Urinary bladder (tissue), 4 donors: Measurements from ENCODE around the gene SOX3. TPM values are rescaled to one million over a fixed set of nuclear protein-coding genes. Genes with fewer than 3 reads are reported as not detected.

Experiments
- DNase-seq: peaks from one replicate; pipeline ENCODE4 v3.0.0-alpha.2; 2015; ENCODE audit errors: extremely low spot score
- H3K27ac ChIP-seq: one replicate; pipeline ENCODE4 v1.5.1; 2013; ENCODE audit warnings: low read depth, mild to moderate bottlenecking, moderate library complexity
- H3K36me3 ChIP-seq: one replicate; pipeline ENCODE4 v1.6.1; 2013; ENCODE audit warnings: mild to moderate bottlenecking, moderate library complexity; ENCODE audit not compliant: insufficient read depth
- H3K4me1 ChIP-seq: one replicate; pipeline ENCODE4 v1.6.1; 2013; ENCODE audit warnings: mild to moderate bottlenecking, moderate library complexity; ENCODE audit not compliant: insufficient read depth
- H3K4me3 ChIP-seq: one replicate; pipeline ENCODE4 v1.5.1; 2013; ENCODE audit warnings: low read depth, low read length
- WGBS: extraction: QIAGEN DNeasy Blood & Tissue Kit; methylation state at CpG from one replicate; pipeline ENCODE4 v1.1.7; 2013; 5-methylcytosine and 5-hydroxymethylcytosine counted together
- polyA plus RNA-seq: library from polyadenylated mRNA; stranded (reverse); fragments of 200-250 nt; gene quantifications from one replicate; pipeline ENCODE4 v1.2.3, GENCODE V29; 2013
- total RNA-seq: library from RNA; depleted of rRNA; stranded (reverse); fragments of >200 nt; gene quantifications from one replicate; pipeline ENCODE4 v1.2.3, GENCODE V29; 2014
- donor health status: healthy with polysubstance abuse.
- donor health status: healthy.

SOX3 gene
- total and polyA plus RNA-seq, 2 donors, result not detected

DNA sequence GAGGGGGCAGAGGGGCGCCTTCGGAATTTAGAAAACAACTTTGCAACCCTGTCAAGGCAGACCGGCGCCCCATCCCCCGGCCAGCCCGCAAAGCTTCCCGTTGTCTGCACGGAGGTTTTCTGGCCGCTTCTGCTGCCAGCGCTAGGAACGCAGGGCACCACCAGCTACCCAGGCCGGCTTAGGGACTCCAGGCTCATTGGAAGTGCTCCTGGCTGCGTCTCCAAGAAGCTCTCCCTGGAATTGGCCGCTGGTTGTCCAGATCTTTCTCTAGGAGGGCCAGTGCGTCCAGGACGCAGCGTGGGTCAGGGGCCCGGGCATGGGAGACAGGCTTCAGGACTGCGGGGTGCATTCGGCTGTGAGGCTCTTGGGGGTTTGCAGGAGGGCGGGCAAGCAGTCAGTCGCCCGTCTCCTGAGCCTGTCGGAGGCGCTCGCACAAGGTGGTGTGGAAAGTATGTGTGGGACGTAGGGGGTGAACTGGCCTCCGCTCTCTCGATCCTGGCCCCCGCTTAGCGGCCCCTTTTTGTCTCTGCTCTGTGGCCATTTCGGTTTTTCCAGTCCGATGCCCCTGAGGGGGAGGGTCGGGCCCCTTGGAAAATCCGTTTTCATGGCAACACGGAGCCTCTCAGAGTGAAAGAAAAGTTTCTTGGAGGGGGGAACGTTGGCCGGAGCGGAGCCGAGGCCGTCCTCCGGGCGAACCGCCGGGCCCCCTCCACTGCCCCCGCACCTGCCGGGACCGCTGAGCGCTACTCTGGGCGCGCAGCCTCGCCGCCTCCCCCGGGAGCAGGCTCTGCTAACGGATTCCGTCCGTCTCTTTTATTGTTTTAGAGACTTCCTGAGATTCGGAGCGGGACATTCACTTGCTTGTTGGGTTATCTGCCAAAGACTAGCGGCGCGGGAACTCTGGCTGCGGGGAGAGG is 810 bp upstream of the SOX3 start:
- H3K36me3 ChIP-seq, result no peaks in the 10 kb centered on the region
- WGBS, result 2% methylated on average over 63 of the region's 63 CpGs
- no peak overlapping the region for H3K4me3 ChIP-seq
- DNase-seq, result no peak
- no peak overlapping the region for H3K27ac ChIP-seq
- peaks cover 1% of the 10 kb centered on the region for H3K4me1 ChIP-seq

DNA sequence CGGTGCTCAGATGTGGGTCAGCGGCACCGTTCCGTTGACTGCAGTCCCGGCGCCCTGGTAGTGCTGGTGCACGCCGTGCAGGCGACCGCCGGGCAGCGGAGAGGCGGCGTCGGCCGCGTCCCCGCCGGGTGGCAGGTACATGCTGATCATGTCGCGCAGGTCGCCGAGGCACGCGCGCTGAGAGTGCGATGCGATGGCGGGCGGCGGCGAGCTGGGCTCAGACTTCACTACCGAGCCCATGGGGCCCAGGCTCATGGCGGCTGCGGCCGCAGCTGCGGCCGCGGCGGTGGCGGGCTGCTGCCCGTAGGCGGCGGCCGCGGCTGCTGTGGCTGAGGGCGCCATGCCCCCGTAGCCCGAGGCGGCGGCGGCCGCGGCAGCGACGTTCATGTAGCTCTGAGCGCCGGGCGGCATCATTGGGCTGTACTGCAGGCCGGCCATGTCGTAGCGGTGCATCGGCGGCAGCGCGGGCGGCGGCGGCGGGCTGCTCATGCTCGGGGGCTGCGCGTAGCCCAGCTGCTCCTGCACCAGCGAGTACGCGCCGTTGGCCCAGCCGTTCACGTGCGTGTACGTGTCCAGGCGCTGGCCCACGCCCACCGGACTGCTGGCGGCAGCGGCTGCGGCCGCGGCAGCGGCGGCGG is 1.0 kb downstream of the SOX3 start:
- DNase-seq, result no peak
- H3K4me3 ChIP-seq, result peak overlapping the region; percentile 31
- no peaks in the 10 kb centered on the region for H3K36me3 ChIP-seq
- H3K4me1 ChIP-seq, result peaks cover 1% of the 10 kb centered on the region
- WGBS, result 1% methylated on average over 91 of the region's 92 CpGs
- no peak overlapping the region for H3K27ac ChIP-seq

DNA sequence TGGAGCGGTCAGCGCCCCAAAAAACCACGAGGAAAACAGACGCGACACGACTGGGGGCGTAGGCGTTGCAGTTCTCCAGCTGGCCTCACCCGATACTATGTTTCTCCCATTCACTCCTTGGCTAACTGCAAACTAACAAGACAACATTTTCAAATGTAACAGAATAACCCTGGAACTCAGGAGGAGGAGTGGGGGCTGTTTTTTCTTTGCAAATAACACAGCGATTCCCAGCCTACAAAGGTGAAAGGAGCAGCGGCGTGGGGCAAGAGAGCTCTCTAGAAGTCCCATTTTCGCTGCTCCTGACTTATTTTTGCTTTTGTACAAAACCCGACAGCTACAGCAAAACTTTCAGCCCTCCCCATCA is 1.6 kb downstream of the SOX3 start:
- no peak overlapping the region for H3K27ac ChIP-seq
- H3K4me1 ChIP-seq, result peaks cover 1% of the 10 kb centered on the region
- DNase-seq, result no peak
- WGBS, result 4% methylated on average over 14 of the region's 14 CpGs
- H3K4me3 ChIP-seq, result no peak overlapping the region
- no peaks in the 10 kb centered on the region for H3K36me3 ChIP-seq

DNA sequence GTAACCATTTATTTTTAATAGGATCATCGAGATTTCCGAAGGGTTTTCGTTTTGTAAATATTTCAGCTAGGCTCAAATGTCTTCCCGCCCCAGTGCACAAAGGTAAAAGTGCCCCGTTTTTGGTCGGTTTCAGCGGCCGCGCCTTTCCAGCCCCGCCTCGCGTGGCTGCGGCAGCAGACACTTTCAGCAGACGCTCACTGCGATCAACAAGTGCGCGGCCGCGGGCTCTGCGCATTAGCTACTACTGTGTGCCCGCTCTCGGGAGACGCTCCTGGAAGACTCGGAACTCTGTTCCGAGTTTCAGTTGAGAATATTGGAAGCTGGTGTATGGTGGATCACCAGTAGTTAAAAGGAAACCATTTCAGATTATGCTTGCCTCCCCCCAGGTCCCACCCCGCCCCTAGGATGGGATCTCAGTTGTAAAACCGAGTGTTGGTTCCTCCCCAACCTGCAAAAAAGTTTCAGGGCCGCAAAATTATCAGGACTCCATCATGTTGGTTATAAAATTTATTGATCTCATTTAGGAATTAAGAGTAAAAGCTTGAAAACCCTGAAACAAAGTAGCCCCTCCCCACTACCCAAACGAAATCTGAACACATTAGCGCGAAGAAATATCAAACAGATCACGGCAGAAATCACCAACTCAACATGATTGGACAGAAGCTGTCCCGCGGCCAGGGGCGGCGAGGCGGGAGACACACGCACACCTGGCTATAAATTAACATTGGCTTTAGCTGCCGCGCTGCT is 2.2 kb downstream of the SOX3 start:
- no peak overlapping the region for H3K4me3 ChIP-seq
- no peaks in the 10 kb centered on the region for H3K36me3 ChIP-seq
- WGBS, result 2% methylated on average over 40 of the region's 40 CpGs
- H3K27ac ChIP-seq, result no peak overlapping the region
- peaks cover 1% of the 10 kb centered on the region for H3K4me1 ChIP-seq
- DNase-seq, result no peak

DNA sequence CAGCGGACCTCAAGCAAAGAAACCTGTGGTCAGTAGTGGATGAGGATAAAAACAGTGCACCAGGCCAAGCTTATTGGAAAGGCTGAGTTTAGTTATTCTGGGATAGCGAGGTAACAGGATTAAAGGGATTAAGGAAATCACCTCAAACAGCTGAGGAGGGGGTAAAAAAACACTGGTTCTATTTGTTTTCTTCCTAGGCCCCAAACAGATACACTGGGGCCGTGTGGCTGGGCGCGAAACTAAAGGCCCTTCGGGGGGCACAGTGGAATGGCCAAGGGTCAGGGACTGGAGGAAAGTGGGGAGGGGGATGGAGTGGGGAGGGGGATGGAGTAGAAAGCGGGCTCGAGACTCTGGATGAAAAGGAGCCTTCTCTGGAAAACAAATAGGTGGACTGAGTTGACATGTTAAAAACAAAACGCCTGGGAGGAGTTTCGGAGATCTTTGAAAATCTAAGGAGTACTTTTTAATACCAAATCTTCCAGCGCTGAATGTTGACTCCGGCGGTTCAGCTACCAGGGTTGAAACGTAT is 2.9 kb downstream of the SOX3 start:
- Histone ChIP-seq H3K4me3 (no peak overlapping the region), H3K36me3 (no peaks in the 10 kb centered on the region), H3K4me1 (peaks cover 1% of the 10 kb centered on the region), H3K27ac (no peak overlapping the region)
- DNase-seq, result no peak
- WGBS, result 10% methylated on average over 14 of the region's 14 CpGs

DNA sequence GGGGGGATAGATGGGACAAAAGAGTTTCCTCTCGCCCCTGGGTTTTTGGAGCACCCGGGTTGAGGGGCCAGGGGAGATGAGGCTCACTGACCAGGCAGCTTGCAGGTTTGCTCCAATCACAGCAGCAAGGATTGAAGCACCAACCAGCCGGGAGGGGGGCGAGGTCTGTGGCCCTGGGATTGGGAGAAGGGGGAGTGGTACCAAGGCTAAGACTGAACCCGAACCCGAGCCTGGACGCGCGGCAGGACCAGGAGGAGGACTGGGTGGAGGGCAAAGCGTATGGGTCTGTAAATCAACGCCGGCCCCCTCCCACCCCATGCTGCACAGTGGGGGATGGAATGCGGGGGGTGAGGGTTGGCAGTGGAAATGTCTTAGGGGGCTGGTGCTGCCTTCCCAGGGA is 3.5 kb downstream of the SOX3 start:
- DNase-seq, result no peak
- Histone ChIP-seq H3K4me1 (peaks cover 1% of the 10 kb centered on the region), H3K4me3 (no peak overlapping the region), H3K36me3 (no peaks in the 10 kb centered on the region), H3K27ac (no peak overlapping the region)
- WGBS, result 3% methylated on average over 13 of the region's 13 CpGs

DNA sequence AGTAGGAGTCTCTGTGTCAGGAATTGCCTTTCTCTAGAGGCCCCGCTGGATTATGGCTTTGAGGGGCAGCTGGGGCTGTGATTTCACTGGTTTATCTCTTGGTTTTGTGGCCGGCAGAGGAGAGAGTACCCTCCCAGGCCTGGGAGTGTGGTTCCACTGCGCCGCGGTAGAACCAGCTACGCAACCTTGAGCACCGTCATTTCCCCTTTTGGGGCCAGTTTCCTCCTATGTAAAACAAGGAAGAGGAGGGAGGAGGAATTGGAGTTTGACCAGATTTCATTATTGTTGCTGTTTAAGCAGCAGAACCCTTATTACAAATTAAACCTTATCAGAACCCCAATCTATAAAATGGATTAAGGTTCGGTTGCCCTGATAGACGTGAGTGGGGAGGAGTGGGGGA is 4.4 kb downstream of the SOX3 start:
- 4% methylated on average over 9 of the region's 9 CpGs for WGBS

DNA sequence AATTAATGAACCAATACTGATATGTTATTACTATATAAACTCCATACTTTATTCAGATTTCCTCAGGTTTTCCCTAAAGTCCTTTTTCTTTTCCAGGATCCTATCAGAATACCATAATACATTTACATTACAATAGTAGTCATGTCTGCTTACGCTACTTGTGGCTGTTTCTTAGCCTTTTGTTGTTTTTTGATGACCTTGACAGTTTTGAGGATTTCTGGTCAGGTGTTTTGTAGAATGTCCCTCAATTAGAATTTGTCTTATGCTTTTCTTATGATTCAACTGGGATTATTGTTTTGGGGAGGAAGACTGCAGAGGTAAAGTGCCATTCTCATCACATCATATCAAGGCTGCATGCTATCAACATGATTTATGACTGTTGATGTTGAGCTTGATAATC is 9.1 kb downstream of the SOX3 start:
- Histone ChIP-seq H3K4me1 (no peaks in the 10 kb centered on the region), H3K27ac (no peak overlapping the region), H3K36me3 (no peaks in the 10 kb centered on the region), H3K4me3 (no peak overlapping the region)
- WGBS, result 87% methylated on average over 1 of the region's 1 CpG
- DNase-seq, result no peak

More for the DNA sequence above, 4.4 kb downstream of the SOX3 start:
- Histone ChIP-seq H3K4me3 (no peak overlapping the region), H3K27ac (no peak overlapping the region), H3K4me1 (peaks cover 1% of the 10 kb centered on the region), H3K36me3 (no peaks in the 10 kb centered on the region)
- DNase-seq, result no peak

DNA sequence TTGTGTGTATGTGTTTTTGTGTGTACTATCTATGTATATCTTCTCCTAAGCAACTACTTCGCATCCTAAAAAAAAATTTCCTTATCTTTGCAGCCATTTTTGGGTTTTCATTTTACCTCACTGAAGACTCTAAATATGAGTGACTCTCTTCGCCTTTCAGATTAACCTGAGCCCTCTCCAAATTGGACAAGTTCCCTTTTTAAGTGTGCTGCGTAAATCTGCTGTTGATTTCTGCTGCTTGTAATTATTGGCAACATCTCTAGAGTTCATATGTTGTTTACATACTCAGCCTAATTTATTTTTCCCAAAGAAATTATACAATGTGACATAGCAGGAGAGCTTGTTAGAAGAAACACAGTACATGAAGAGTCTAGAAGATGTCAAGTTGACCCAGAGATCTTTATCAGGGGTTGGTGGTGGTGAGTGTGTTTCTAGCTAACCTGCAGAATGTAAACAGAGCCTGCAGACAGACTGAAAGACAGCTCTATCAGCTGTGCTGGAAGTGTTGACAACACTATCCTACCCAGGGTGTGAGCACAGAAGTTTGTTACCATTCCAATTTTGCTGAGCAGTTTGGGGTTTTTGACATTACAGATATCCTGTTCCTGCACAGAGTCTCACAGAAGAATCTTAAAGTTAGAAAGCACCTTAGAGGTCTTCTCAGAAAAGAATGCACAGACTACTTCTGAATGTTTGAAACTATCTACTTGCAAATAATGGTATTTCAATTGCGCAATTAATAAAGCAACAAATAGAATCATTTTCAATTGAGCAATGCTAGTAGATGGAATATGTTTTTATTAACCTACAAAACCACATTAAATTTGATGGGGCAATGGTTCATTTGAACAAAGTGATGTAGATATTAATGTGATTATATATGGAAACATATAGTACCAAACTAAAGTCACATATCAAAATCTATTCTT is 12.5 kb downstream of the SOX3 start:
- no peak overlapping the region for H3K27ac ChIP-seq
- no peaks in the 10 kb centered on the region for H3K36me3 ChIP-seq
- WGBS, result 79% methylated on average over 4 of the region's 4 CpGs
- no peak for DNase-seq
- no peaks in the 10 kb centered on the region for H3K4me1 ChIP-seq
- H3K4me3 ChIP-seq, result no peak overlapping the region

DNA sequence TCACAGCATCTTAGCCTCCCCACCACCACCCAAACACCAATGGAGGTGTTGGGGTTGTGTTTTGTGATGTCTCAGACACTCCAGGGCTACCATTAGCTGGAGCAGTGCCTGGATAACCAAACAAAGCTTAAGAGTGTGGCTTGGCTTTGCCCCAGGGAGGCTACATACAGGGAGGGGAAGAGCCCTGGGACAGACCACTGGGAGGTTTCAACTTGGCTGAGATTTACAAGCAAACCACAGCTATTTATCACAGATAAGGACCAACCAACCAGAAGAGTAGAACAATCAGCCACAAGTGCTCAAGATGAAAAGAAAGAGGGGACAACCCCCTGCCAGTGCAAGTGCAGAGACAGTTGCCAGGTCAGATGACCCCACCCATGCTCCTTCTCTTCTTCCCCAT is 24.1 kb downstream of the SOX3 start:
- Histone ChIP-seq H3K4me1 (no peaks in the 10 kb centered on the region), H3K27ac (no peak overlapping the region), H3K36me3 (no peaks in the 10 kb centered on the region), H3K4me3 (no peak overlapping the region)
- no peak for DNase-seq

DNA sequence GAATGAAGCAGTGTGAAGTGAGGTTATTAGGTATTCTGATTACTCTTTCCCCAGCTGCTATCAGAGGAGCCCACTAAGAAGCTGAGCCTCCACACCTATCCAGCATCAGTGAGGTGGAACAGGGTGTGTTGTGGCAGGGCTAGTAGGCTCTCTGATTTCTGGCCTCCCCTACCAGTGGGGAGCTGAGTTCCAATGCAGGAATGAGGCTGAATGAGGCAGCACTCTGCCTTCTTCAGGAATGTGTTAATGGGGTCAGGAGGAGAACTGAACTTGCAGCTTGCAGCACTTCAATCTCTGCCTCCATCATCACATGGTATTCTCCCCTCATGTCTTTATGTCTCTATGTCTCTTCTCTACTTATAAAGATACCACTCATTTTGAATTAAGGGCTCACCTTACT is 26.9 kb downstream of the SOX3 start:
- Histone ChIP-seq H3K36me3 (no peaks in the 10 kb centered on the region), H3K4me3 (no peak overlapping the region)
- DNase-seq, result no peak

DNA sequence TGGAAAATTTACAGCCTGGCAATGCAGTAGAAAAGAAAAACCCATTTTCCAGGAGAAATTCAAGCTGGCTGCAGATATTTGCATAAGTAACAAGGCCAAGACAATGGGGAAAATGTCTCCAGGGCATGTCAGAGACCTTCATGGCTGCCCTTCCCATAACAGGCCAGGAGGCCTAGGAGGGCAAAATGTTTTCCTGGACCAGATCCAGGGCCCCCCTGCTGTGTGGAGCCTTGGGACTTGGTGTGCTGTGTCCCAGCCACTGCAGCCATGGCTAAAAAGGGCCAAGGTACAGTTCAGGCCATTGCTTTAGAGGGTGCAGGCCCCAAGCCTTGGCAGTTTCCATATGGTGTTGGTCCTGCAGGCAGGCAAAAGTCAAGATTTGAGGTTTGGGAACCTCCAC is 29.8 kb downstream of the SOX3 start:
- H3K4me1 ChIP-seq, result no peaks in the 10 kb centered on the region

More for the DNA sequence above, 26.9 kb downstream of the SOX3 start:
- H3K27ac ChIP-seq, result no peak overlapping the region
- H3K4me1 ChIP-seq, result no peaks in the 10 kb centered on the region

DNA sequence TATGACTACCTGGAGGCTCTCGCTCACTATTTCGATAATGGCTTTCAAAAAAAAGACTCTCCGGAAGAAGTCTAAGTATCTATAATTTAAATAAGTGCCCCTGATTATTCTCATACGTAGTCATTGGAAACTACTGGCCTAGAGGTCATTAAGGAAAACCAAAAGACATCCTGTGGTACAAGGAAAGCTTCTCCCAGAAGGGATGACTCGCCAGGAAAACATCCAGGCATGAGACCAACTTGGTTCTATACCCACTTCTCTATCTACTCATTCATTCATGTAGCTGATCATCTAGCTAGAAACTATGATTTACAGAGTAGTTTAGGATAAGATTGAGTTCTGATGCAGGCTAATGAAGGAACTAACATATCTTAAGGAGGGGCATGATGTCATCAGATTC is 37.7 kb downstream of the SOX3 start:
- Histone ChIP-seq H3K27ac (no peak overlapping the region), H3K4me3 (no peak overlapping the region), H3K36me3 (no peaks in the 10 kb centered on the region), H3K4me1 (no peaks in the 10 kb centered on the region)
- DNase-seq, result no peak
- 84% methylated on average over 5 of the region's 5 CpGs for WGBS

More for the DNA sequence above, 29.8 kb downstream of the SOX3 start:
- H3K27ac ChIP-seq, result no peak overlapping the region
- no peak overlapping the region for H3K4me3 ChIP-seq
- H3K36me3 ChIP-seq, result no peaks in the 10 kb centered on the region
- DNase-seq, result no peak
